Measurements from ENCODE around the gene MCM5. TPM values are rescaled to one million over a fixed set of nuclear protein-coding genes. Genes with fewer than 3 reads are reported as not detected.

MCM5 gene
- total RNA-seq, 2 donors from 2014 or later = 155 to 179 TPM

DNA sequence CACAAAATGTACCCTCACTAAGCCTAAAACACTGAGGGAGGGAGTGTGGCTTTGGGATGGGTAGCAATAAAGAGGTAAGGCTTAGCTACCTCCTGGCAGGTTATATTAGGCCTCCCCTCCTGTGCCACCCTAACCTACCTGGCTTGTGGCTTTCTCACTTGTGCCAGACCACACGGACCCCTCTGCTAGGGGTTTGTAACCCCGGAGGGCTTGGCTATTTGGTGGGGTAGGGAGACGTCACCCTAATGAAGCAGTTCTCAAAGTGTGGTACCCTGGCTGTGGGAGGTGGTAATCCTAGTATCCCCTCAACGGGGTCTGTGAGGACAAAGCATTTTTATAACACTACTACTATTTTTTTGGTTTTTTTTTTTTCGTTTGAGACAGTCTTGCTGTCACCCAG, 9.0 kb upstream of the MCM5 start:
- H3K27me3 ChIP-seq (ENCODE audit: control insufficient read depth, insufficient read depth, low read length, poor library complexity, severe bottlenecking) = no peaks in the 10 kb centered on the region
- H3K36me3 ChIP-seq (ENCODE audit: control insufficient read depth, insufficient read depth, low read length) = peaks cover 18% of the 10 kb centered on the region
- TF ChIP-seq, protein P1, sequence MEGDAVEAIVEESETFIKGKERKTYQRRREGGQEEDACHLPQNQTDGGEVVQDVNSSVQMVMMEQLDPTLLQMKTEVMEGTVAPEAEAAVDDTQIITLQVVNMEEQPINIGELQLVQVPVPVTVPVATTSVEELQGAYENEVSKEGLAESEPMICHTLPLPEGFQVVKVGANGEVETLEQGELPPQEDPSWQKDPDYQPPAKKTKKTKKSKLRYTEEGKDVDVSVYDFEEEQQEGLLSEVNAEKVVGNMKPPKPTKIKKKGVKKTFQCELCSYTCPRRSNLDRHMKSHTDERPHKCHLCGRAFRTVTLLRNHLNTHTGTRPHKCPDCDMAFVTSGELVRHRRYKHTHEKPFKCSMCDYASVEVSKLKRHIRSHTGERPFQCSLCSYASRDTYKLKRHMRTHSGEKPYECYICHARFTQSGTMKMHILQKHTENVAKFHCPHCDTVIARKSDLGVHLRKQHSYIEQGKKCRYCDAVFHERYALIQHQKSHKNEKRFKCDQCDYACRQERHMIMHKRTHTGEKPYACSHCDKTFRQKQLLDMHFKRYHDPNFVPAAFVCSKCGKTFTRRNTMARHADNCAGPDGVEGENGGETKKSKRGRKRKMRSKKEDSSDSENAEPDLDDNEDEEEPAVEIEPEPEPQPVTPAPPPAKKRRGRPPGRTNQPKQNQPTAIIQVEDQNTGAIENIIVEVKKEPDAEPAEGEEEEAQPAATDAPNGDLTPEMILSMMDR (conservative IDR thresholded peaks at IDR 0.05) = no peak
- Mint-ChIP-seq H3K9me3 (no peaks in the 10 kb centered on the region), H3K4me3 (no peak overlapping the region), H3K27me3 (ENCODE audit: insufficient read depth) (no peaks in the 10 kb centered on the region), H3K27ac (no peak overlapping the region), H3K4me1 (peaks cover 2% of the 10 kb centered on the region), H3K36me3 (ENCODE audit: low read depth) (peaks cover 30% of the 10 kb centered on the region)
- no peak overlapping the region for H3K9ac ChIP-seq (ENCODE audit: extremely low read depth, low read length, poor library complexity, severe bottlenecking)
- no peaks in the 10 kb centered on the region for H3K9me3 ChIP-seq (ENCODE audit: control insufficient read depth, low read length)
- no peaks in the 10 kb centered on the region for H3K4me1 ChIP-seq (ENCODE audit: control insufficient read depth, insufficient read depth, low read length)
- 82 to 100% methylated on average over 2 to 3 of the region's 5 CpGs for WGBS, 2 experiments (ENCODE audit: insufficient coverage in 1 of 2, insufficient read length in 1 of 2)
- DNase-seq = no peak
- H3K4me3 ChIP-seq (ENCODE audit: low read length) = no peak overlapping the region
- no peak overlapping the region for H3K27ac ChIP-seq (ENCODE audit: low read depth, low read length)

DNA sequence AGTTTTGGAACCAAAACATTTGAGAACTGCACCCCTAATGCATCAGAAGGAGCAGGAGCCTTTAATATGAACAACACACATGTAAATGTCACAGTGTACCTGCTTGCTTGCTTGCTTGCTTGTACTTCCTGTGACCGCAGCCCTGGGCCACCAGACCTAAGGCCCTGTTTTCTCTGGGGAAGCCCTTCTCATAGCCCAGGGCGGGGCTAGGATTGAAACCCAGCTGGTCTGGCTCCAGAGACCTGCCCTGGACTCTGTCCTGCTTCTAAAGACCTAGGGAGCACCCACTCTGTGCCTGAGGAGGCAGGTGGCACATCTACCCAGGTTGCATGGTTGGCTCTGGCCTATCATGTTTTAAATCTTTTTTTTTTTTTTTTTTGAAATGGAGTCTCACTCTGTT, 7.6 kb upstream of the MCM5 start:
- peaks cover 8% of the 10 kb centered on the region for H3K36me3 ChIP-seq (ENCODE audit: control insufficient read depth, insufficient read depth, low read length)
- Mint-ChIP-seq H3K4me3 (no peak overlapping the region), H3K4me1 (peaks cover 5% of the 10 kb centered on the region), H3K27ac (no peak overlapping the region), H3K27me3 (ENCODE audit: insufficient read depth) (no peaks in the 10 kb centered on the region), H3K9me3 (no peaks in the 10 kb centered on the region), H3K36me3 (ENCODE audit: low read depth) (peaks cover 23% of the 10 kb centered on the region)
- H3K27me3 ChIP-seq (ENCODE audit: control insufficient read depth, insufficient read depth, low read length, poor library complexity, severe bottlenecking) = no peaks in the 10 kb centered on the region
- no peaks in the 10 kb centered on the region for H3K9me3 ChIP-seq (ENCODE audit: control insufficient read depth, low read length)
- no peak overlapping the region for H3K9ac ChIP-seq (ENCODE audit: extremely low read depth, low read length, poor library complexity, severe bottlenecking)
- TF ChIP-seq, protein P1 (conservative IDR thresholded peaks at IDR 0.05) = no peak
- no peak for DNase-seq
- 90% methylated on average over 2 of the region's 2 CpGs for WGBS, 2 experiments (ENCODE audit: insufficient coverage in 1 of 2, insufficient read length in 1 of 2)
- no peak overlapping the region for H3K27ac ChIP-seq (ENCODE audit: low read depth, low read length)
- no peak overlapping the region for H3K4me3 ChIP-seq (ENCODE audit: low read length)
- no peaks in the 10 kb centered on the region for H3K4me1 ChIP-seq (ENCODE audit: control insufficient read depth, insufficient read depth, low read length)

DNA sequence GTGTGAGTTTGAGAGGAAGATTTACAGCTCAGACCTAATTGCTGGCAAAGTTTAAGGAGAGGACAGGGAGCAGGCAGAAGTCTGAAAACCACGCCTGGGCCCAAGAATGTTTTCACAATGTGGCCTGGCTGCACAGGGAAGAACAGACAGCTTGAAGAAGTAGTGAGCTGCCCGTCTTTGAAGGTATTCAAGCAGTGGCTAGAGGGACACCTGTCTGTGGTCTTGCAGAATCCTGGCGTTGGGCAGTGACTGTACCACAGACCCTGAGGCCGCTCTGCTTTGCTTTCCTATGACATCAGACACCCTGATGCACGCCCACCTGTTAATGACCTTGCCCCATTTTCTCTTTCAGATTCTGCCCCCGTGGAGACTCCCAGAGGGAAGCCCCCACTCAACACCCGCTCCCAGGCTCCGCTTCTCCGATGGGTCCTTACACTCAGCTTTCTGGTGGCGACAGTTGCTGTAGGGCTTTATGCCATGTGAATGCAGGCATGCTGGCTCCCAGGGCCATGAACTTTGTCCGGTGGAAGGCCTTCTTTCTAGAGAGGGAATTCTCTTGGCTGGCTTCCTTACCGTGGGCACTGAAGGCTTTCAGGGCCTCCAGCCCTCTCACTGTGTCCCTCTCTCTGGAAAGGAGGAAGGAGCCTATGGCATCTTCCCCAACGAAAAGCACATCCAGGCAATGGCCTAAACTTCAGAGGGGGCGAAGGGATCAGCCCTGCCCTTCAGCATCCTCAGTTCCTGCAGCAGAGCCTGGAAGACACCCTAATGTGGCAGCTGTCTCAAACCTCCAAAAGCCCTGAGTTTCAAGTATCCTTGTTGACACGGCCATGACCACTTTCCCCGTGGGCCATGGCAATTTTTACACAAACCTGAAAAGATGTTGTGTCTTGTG, 6.6 kb upstream of the MCM5 start:
- DNase-seq = peak; percentile 36
- 91 to 96% methylated on average over 12 to 16 of the region's 16 CpGs for WGBS, 2 experiments (ENCODE audit: insufficient coverage in 1 of 2, insufficient read length in 1 of 2)
- no peak overlapping the region for H3K27ac ChIP-seq (ENCODE audit: low read depth, low read length)
- Mint-ChIP-seq H3K27ac (no peak overlapping the region), H3K4me1 (peaks cover 8% of the 10 kb centered on the region), H3K9me3 (no peaks in the 10 kb centered on the region), H3K27me3 (ENCODE audit: insufficient read depth) (no peaks in the 10 kb centered on the region), H3K4me3 (no peak overlapping the region), H3K36me3 (ENCODE audit: low read depth) (peaks cover 19% of the 10 kb centered on the region)
- H3K27me3 ChIP-seq (ENCODE audit: control insufficient read depth, insufficient read depth, low read length, poor library complexity, severe bottlenecking) = no peaks in the 10 kb centered on the region
- H3K36me3 ChIP-seq (ENCODE audit: control insufficient read depth, insufficient read depth, low read length) = peaks cover 7% of the 10 kb centered on the region
- H3K9ac ChIP-seq (ENCODE audit: extremely low read depth, low read length, poor library complexity, severe bottlenecking) = no peak overlapping the region
- no peaks in the 10 kb centered on the region for H3K9me3 ChIP-seq (ENCODE audit: control insufficient read depth, low read length)
- H3K4me1 ChIP-seq (ENCODE audit: control insufficient read depth, insufficient read depth, low read length) = no peaks in the 10 kb centered on the region
- TF ChIP-seq, protein P1 (conservative IDR thresholded peaks at IDR 0.05) = no peak
- no peak overlapping the region for H3K4me3 ChIP-seq (ENCODE audit: low read length)
